ENCODE data around the gene MMP28.

The MMP28 gene

GRCh38 chr17:35731917-35732805, 63.3 kb downstream of the MMP28 start:
- Histone ChIP-seq H3K9ac (ENCODE audit: insufficient read length) (no peak overlapping the region), H3K4me3 (peak overlapping the region; percentile 73), H3K27ac (no peak overlapping the region), H3K36me3 (ENCODE audit: insufficient read depth, low read length) (no peaks in the 10 kb centered on the region), H3K9me3 (ENCODE audit: low read depth, low read length) (no peaks in the 10 kb centered on the region)
- no peak for DNase-seq (ENCODE audit: low read depth, low spot score)
- TF ChIP-seq EZH2 (IDR thresholded peaks at IDR 0.05) (no peak), POLR2AphosphoS5 (IDR thresholded peaks at IDR 0.05; ENCODE audit: borderline replicate concordance, low read depth, low read length) (no peak), FOXP2 (optimal IDR thresholded peaks at IDR 0.05; ENCODE audit: control extremely low read depth, extremely low read length, insufficient read depth) (no peak)

- H3K9me3 ChIP-seq (ENCODE audit: low read depth, low read length), result no peaks in the 10 kb centered on the region
- H3K4me3 ChIP-seq, result peak within 1 kb of the TSS; percentile 73
- H3K27ac ChIP-seq, result no peak within 1 kb of the TSS
- H3K9ac ChIP-seq (ENCODE audit: insufficient read length), result no peak within 1 kb of the TSS
- TF ChIP-seq POLR2AphosphoS5 (IDR thresholded peaks at IDR 0.05; ENCODE audit: borderline replicate concordance, low read depth, low read length) (0 out of 2 replicates have a peak, but pooled peaks have one; percentile 36), EZH2 (IDR thresholded peaks at IDR 0.05) (no peak)
- DNase-seq (ENCODE audit: low read depth, low spot score), result no peak
- H3K36me3 ChIP-seq (ENCODE audit: insufficient read depth, low read length), result no peaks in the 10 kb centered on the region
These were observed 64.1 kb downstream of the MMP28 start, which contains the start of gene RASL10B for GRCh38 chr17:35731239-35731916. RASL10B (plus strand) TSS chr17:35731639; CDS start chr17:35735185, 3,546 bp downstream.

DNA sequence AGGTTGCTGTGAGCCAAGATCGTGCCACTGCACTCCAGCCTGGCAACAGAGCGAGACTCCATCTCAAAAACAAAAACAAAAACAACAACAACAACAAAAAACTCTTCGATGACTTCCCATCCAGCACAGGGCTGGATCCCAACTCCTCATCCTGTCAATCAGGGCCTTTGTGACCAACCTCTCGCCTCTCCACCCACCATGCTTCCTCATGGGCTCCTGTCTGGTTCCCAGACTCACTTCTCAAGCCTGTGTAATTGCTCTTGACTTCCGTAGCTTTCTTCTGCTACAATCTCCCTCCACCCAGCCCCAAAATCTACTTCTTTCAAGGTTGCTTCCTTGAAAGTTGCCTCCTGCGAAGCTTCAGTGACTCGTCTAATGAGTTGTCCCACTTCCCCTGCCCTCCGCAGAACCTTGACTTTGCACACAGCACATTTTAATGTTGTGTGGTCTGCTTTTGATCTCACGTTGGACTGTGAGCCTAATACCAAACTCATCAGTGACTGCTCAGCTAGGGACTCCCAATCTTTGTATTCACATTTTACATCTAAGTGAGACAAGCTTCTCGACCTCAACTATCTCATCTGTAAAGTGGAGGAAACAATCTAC, 64.9 kb downstream of the MMP28 start:
- no peak for DNase-seq (ENCODE audit: low read depth, low spot score)
- TF ChIP-seq EZH2 (IDR thresholded peaks at IDR 0.05) (no peak), POLR2AphosphoS5 (IDR thresholded peaks at IDR 0.05; ENCODE audit: borderline replicate concordance, low read depth, low read length) (no peak), FOXP2 (optimal IDR thresholded peaks at IDR 0.05; ENCODE audit: control extremely low read depth, extremely low read length, insufficient read depth) (no peak)
- Histone ChIP-seq H3K4me3 (no peak overlapping the region), H3K9ac (ENCODE audit: insufficient read length) (no peak overlapping the region), H3K9me3 (ENCODE audit: low read depth, low read length) (no peaks in the 10 kb centered on the region), H3K27ac (no peak overlapping the region), H3K36me3 (ENCODE audit: insufficient read depth, low read length) (no peaks in the 10 kb centered on the region; the same call in 1 of the 2 replicates)

DNA sequence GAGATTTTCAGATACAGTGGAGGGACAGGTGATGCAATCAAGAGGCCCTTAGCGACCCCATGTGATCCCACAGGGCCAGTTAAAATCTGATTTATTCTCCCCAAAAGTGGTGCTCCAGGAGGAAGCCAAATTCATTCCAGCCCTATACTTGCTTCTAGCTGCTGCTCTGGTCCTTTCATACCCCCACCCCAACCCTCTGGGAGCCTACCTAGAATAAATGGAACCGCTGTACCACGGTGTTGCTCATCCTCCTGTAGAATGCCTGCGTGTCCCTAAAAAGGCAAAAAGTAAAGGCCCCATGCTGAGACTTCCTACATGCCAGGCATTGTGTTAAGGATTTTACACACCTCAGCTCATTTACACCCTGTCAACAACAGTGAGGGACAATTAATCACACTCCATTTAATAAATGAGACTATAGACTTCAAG, 66.0 kb downstream of the MMP28 start:
- no peak for DNase-seq (ENCODE audit: low read depth, low spot score)
- no peak overlapping the region for H3K4me3 ChIP-seq
- no peak for TF ChIP-seq POLR2AphosphoS5 (IDR thresholded peaks at IDR 0.05; ENCODE audit: borderline replicate concordance, low read depth, low read length)
- TF ChIP-seq FOXP2 (optimal IDR thresholded peaks at IDR 0.05; ENCODE audit: control extremely low read depth, extremely low read length, insufficient read depth), result no peak
- TF ChIP-seq EZH2 (IDR thresholded peaks at IDR 0.05), result no peak
- no peak overlapping the region for H3K9ac ChIP-seq (ENCODE audit: insufficient read length)
- no peak overlapping the region for H3K27ac ChIP-seq
- H3K36me3 ChIP-seq (ENCODE audit: insufficient read depth, low read length), result peaks cover 9% of the 10 kb centered on the region
- H3K9me3 ChIP-seq (ENCODE audit: low read depth, low read length), result no peaks in the 10 kb centered on the region

GRCh38 chr17:35728551-35728950, 66.9 kb downstream of the MMP28 start:
- H3K9ac ChIP-seq (ENCODE audit: insufficient read length), result no peak overlapping the region
- no peaks in the 10 kb centered on the region for H3K9me3 ChIP-seq (ENCODE audit: low read depth, low read length)
- no peak for DNase-seq (ENCODE audit: low read depth, low spot score)
- H3K36me3 ChIP-seq (ENCODE audit: insufficient read depth, low read length), result peaks cover 18% of the 10 kb centered on the region
- TF ChIP-seq POLR2AphosphoS5 (IDR thresholded peaks at IDR 0.05; ENCODE audit: borderline replicate concordance, low read depth, low read length), result no peak
- TF ChIP-seq EZH2 (IDR thresholded peaks at IDR 0.05), result no peak
- no peak for TF ChIP-seq FOXP2 (optimal IDR thresholded peaks at IDR 0.05; ENCODE audit: control extremely low read depth, extremely low read length, insufficient read depth)
- no peak overlapping the region for H3K27ac ChIP-seq
- H3K4me3 ChIP-seq, result no peak overlapping the region

- DNase-seq (ENCODE audit: low read depth, low spot score), result no peak
- no peak overlapping the region for H3K9ac ChIP-seq (ENCODE audit: insufficient read length)
- H3K27ac ChIP-seq, result no peak overlapping the region
- TF ChIP-seq FOXP2 (optimal IDR thresholded peaks at IDR 0.05; ENCODE audit: control extremely low read depth, extremely low read length, insufficient read depth), result no peak
- TF ChIP-seq EZH2 (IDR thresholded peaks at IDR 0.05), result no peak
- TF ChIP-seq POLR2AphosphoS5 (IDR thresholded peaks at IDR 0.05; ENCODE audit: borderline replicate concordance, low read depth, low read length), result no peak
- no peak overlapping the region for H3K4me3 ChIP-seq
- no peaks in the 10 kb centered on the region for H3K9me3 ChIP-seq (ENCODE audit: low read depth, low read length)
- peaks cover 25% of the 10 kb centered on the region for H3K36me3 ChIP-seq (ENCODE audit: insufficient read depth, low read length)
These were observed 67.8 kb downstream of the MMP28 start for GRCh38 chr17:35727635-35728034.

- peaks cover 25% of the 10 kb centered on the region for H3K36me3 ChIP-seq (ENCODE audit: insufficient read depth, low read length)
- TF ChIP-seq FOXP2 (optimal IDR thresholded peaks at IDR 0.05; ENCODE audit: control extremely low read depth, extremely low read length, insufficient read depth) (no peak), EZH2 (IDR thresholded peaks at IDR 0.05) (no peak), POLR2AphosphoS5 (IDR thresholded peaks at IDR 0.05; ENCODE audit: borderline replicate concordance, low read depth, low read length) (no peak)
- no peak overlapping the region for H3K9ac ChIP-seq (ENCODE audit: insufficient read length)
- DNase-seq (ENCODE audit: low read depth, low spot score), result no peak
- no peak overlapping the region for H3K27ac ChIP-seq
- H3K4me3 ChIP-seq, result peak overlapping the region; percentile 30; the same call in 1 of the 2 replicates
- H3K9me3 ChIP-seq (ENCODE audit: low read depth, low read length), result no peaks in the 10 kb centered on the region
These were observed 68.4 kb downstream of the MMP28 start for GRCh38 chr17:35726953-35727460.
